ENCODE measurements around the gene PCBP2.
"Not testable (repeated sequence)": the region's sequence is repeated elsewhere in the genome, so short reads cannot be mapped to it uniquely, and the experiment has no call there.

Gene PCBP2

DNA sequence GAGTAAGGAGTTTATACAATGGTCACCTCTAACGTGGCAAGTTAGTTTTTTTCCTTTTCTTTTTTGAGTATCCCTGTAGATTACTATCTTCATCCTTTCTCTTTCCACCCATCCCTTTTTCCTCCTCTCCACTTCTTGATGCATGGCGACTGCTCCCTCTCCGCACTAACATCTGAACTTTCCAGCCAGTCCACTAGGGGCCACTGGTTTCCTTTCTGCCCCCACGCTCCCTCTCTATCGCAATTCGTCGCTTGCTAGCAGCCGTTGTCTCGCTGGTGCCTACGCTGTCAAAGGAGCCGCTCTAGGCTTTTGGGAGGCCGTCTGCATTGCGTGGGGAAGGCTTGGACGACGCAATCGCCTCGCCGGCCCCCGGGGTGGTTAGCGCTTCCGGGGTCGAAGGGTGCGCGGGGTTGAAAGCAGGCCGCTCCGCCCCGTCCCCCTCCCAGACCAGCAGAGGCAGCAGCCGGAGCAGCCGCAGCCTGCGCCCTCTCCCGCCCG lies at the start of gene PCBP2:
TSS of gene PCBP2 (plus strand) at position 442 of the 498 bp plus-strand sequence. CDS start 2,699 bp downstream, outside the sequence.
- in situ Hi-C loops (cut with MboI; ENCODE audit: low sequenced_read_pairs) = loop anchor here (25.0 kb wide), 1 partner anchor 414 kb away; no protein-coding TSS in a partner anchor

DNA sequence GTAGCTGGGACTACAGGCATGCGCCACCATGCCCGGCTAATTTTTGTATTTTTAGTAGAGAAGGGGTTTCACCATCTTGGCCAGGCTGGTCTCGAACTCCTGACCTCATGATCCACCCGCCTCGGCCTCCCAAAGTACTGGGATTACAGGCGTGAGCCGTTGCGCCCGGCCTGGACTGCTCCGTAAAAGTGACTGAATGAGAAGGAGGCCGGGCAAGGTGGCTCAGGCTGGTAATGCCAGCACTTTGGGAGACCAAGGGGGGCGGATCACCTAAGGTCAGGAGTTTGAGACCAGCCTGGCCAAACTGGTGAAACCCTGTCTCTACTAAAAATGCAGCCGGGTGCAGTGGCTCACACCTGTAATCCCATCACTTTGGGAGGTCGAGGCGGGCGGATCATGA lies 49.6 kb upstream of the PCBP2 start:
- in situ Hi-C loops (cut with MboI; ENCODE audit: low sequenced_read_pairs) = not testable (repeated sequence)

DNA sequence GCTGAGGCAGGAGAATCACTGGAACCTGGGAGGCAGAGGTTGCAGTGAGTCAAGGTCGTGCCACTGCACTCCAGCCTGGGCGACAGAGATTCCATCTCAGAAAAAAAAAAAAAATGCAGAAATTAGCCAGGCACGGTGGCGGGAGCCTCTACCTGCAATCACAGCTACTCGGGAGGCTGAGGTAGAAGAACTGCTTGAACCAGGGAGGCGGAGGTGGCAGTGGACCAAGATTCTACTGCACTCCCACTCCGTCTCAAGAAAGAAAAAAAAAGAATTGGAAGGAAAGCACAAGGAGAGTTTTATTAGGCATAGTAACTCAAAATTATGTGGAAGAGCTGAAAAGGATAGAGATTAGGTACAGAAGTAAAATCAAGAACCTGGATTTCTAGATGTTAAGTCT lies 49.0 kb upstream of the PCBP2 start:
- in situ Hi-C loops (cut with MboI; ENCODE audit: low sequenced_read_pairs) = no loop called here

DNA sequence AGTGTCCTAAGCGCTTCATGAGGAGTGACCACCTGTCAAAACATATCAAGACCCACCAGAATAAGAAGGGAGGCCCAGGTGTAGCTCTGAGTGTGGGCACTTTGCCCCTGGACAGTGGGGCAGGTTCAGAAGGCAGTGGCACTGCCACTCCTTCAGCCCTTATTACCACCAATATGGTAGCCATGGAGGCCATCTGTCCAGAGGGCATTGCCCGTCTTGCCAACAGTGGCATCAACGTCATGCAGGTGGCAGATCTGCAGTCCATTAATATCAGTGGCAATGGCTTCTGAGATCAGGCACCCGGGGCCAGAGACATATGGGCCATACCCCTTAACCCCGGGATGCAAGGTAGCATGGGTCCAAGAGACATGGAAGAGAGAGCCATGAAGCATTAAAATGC lies 41.0 kb upstream of the PCBP2 start:
- in situ Hi-C loops (cut with MboI; ENCODE audit: low sequenced_read_pairs) = no loop called here

DNA sequence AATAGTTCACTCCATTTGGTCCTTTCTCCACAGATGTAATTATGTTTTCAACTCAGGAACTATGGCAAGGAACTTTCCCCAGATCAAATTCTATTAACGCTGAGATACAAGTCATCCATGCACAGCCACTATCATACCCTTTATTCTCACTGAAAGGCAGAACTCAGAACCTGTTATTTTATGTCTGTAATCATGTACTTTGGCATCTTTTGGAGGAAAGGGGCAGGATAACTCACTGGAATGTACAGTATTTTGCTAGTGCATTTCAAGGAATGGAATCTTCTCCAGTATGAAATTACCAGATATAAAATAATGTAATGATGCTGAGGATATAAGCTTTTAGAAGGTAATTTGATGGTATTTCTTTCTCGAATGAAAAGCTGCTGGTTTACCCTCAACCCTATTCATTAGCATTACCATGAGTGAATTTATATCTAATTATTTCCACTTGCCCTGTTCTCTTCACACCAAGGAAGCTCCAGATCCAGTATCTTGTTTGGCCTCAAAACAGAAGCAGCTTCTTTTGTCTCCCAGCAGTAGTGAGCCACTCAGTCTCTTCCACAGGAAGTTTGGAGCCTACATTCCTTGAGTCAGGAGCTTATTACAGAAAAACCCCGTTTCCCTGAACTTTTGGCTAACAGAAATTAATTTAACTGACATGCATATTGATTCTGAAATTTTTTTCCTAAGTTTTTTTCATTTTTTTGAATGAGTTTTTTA lies 38.3 kb upstream of the PCBP2 start:
- in situ Hi-C loops (cut with MboI; ENCODE audit: low sequenced_read_pairs) = no loop called here

DNA sequence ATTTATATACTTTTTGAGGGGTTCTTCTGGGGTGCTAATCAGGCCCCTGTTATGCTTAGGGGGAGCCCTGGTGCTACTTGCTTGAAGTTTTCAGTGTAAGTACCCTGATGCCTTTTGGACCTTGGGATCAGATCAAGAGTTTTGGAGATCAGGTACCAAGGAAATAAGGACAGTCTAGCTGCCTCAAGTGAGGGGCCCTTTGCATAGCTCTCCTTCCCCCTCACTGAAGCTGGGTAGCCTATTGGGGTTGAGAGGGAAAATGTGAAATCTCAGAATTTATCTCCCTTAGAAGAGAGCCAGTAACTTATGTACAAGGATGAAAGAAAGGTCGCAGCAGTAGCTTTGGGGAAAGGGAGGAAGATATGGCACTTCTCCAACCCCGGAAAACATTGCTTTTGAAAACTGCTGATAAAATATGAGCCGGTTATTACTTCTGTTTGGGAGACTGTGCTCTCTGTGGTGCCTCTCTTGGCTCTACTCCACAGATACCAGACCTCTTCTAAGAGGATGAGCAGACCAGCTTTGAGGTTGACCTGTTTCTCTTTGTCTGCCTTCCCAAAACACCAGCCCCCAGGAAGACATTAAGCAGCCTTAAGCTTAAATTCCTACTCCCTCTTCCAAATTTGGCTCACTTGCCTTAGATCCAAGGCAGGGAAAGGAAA lies 37.0 kb upstream of the PCBP2 start:
- in situ Hi-C loops (cut with MboI; ENCODE audit: low sequenced_read_pairs) = no loop called here

DNA sequence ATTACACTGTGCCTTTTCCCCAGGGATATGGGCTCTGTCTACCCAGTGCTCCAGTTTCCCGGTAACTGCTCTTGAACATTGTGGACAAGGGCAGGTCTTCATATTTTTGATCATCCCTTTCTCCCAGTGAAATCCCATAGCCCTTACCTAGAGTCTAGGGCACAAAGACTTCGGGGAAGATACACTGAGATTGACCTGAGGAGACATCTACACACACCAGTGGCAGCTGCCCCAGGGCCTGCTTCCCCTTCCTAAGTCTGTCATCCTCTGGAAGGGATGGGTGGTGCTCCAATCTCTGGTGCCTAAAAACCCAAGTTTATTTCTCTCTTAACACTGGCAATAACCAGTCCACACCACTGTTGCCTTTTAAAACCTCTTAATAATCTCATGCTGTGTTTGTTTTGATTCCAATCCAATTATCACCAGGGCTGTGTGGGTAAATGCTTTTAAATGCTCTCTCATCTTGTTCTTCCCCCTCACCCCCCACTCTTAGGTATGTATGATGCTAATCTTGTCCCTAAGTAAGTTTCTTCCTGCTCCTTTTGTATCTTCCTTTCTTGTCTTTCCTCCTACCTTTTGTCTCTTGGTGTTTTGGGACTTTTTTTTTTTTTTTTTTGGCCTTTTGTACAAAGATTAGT lies 36.0 kb upstream of the PCBP2 start:
- in situ Hi-C loops (cut with MboI; ENCODE audit: low sequenced_read_pairs) = not testable (repeated sequence)

DNA sequence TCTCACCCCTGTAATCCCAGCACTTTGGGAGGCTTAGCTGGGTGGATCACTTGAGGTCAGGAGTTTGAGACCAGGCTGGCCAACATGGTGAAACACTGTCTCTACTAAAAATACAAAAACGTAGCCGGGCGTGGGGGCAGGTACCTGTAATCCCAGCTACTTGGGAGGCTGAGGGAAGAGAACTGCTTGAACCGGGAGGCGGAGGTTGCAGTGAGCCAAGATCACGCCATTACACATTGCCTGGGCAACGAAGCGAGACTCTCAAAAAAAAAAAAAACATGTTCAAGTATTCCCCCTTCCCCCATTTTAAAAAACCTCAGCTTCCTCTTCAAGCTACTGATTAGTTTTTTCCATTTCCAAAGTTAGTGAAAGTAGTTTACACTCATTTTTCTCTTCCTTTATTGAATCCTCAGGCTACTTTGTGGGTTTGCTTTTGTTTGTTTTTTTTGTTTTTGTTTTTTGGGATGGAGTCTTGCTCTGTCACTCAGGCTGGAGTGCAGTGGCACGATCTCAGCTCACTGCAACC lies 34.5 kb upstream of the PCBP2 start:
- in situ Hi-C loops (cut with MboI; ENCODE audit: low sequenced_read_pairs) = not testable (repeated sequence)

DNA sequence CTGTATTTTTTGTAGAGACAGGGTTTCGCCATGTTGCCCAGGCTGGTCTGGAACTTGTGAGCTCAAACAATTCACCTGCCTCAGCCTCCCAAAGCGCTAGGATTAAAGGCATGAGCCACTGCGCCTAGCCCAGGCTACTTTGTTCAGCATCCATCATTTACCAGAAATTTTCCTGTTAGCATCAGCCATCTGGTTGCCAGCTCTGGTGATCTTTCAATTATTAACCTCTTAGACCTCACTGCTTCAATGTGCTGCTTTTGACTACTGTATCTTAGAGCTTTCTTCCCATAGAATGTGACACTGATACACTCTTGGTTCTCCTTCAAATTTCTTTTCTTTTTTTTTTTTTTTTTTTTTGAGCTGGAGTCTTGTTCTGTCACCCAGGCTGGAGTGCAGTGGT lies 33.7 kb upstream of the PCBP2 start:
- in situ Hi-C loops (cut with MboI; ENCODE audit: low sequenced_read_pairs) = no loop called here

DNA sequence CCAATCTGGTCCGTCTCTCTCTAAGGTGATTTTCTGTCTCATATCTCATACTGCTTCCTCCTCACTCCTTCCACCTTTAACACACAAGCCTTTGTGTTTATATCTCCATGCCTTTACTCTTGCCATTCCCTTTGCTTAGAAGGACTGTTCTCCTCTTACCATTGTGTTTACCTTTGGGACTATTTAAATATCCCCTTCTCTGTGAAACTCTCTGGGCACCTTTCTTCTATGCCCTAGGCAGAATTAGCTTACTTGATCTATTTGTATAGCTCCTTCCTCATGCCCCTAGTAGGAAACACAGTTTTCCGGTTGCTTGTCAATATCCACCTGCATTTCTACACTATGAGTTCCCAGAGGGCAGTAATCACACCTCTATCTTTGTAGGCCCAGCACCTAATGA lies 32.1 kb upstream of the PCBP2 start:
- in situ Hi-C loops (cut with MboI; ENCODE audit: low sequenced_read_pairs) = loop anchor here (10.0 kb wide), 1 partner anchor 65 kb away; no protein-coding TSS in a partner anchor

DNA sequence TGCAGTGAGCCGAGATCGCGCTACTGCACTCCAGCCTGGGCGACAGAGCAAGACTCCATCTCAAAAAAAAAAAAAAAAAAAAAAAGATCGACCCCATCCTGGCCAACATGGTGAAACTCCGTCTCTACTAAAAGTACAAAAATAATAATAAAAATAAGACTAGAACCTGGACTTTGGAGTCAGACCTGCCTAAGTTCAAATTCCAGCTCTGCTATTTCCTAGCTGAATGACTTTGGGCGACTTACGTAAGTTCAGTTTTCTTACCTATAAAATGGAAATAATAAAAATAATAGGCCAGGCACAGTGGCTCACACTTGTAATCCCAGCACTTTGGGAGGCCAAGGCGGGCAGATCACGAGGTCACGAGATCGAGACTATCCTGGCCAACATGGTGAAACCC lies 29.7 kb upstream of the PCBP2 start:
- in situ Hi-C loops (cut with MboI; ENCODE audit: low sequenced_read_pairs) = loop anchor here (10.0 kb wide), 1 partner anchor 67 kb away; no protein-coding TSS in a partner anchor

DNA sequence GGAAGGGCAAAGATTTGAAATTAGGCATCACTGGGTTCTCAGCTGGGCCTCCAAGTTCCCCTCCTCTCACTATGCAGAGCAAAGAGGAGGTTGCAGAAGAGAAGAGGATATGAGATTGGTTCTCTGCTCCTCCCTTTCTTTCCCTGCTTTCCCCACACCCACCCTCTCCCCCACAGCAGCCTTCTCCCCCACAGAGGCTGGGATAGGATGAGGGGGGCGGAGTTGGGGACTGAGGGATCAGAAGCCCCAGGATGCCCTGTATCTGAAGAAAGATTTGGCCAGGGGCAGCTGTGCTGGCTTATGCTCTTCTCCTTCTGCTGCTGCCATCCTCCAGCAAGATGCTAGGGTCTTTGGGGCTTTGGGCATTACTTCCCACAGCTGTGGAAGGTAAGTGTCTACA lies 28.3 kb upstream of the PCBP2 start, which contains the start of gene AMHR2:
TSS of gene AMHR2 (plus strand) at position 259 of the 400 bp plus-strand sequence. CDS start at position 339, 80 bp downstream.
- in situ Hi-C loops (cut with MboI; ENCODE audit: low sequenced_read_pairs) = loop anchor here (10.0 kb wide), 1 partner anchor 69 kb away; no protein-coding TSS in a partner anchor

DNA sequence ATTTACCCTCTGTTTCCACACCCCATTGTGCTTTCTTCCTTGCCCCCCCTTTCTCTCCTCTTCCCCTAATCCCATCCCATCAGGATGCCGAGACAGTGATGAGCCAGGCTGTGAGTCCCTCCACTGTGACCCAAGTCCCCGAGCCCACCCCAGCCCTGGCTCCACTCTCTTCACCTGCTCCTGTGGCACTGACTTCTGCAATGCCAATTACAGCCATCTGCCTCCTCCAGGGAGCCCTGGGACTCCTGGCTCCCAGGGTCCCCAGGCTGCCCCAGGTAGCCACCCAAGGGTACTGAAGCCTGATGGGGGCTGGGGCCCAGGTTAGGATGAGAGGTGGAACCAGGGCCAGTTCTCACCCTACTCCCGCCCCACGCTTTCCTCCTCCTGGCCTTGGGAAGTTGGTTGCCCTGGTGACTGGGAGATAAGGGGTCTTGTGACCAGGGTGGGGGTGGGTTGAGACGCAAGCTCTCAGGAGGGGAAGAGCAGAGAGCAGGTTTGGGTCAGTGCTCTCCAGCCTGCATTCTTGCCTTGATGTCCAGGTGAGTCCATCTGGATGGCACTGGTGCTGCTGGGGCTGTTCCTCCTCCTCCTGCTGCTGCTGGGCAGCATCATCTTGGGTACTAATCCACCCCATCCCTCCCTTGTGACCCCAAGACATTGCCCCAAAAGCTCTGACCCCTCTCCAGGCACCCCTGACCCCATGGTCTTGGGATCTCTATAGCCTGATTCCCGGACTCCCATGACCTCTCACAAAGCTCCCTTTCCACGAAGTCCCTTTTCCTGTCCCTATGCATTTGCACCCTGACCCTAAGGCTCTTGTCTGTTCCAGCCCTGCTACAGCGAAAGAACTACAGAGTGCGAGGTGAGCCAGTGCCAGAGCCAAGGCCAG lies 27.0 kb upstream of the PCBP2 start:
- in situ Hi-C loops (cut with MboI; ENCODE audit: low sequenced_read_pairs) = loop anchor here (10.0 kb wide), 1 partner anchor 70 kb away; no protein-coding TSS in a partner anchor

DNA sequence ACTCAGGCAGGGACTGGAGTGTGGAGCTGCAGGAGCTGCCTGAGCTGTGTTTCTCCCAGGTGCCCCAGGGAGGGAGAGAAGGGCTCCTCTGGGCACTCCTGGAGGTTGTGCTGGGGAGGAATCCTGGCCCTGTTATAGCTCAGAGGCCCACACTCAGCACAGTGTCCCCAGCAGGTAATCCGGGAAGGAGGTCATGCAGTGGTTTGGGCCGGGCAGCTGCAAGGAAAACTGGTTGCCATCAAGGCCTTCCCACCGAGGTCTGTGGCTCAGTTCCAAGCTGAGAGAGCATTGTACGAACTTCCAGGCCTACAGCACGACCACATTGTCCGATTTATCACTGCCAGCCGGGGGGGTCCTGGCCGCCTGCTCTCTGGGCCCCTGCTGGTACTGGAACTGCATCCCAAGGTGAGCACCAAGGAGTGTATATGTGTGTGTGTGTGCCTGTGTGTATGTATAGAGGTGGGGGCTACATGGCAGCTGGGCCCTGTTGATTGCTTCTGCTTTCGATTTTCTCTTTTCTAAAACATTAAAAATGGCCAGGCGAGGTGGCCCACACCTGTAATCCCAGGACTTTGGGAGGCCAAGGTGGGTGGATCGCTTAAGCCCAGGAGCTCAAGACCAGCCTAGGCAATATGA lies 26.3 kb upstream of the PCBP2 start:
- in situ Hi-C loops (cut with MboI; ENCODE audit: low sequenced_read_pairs) = loop anchor here (10.0 kb wide), 1 partner anchor 71 kb away; no protein-coding TSS in a partner anchor

DNA sequence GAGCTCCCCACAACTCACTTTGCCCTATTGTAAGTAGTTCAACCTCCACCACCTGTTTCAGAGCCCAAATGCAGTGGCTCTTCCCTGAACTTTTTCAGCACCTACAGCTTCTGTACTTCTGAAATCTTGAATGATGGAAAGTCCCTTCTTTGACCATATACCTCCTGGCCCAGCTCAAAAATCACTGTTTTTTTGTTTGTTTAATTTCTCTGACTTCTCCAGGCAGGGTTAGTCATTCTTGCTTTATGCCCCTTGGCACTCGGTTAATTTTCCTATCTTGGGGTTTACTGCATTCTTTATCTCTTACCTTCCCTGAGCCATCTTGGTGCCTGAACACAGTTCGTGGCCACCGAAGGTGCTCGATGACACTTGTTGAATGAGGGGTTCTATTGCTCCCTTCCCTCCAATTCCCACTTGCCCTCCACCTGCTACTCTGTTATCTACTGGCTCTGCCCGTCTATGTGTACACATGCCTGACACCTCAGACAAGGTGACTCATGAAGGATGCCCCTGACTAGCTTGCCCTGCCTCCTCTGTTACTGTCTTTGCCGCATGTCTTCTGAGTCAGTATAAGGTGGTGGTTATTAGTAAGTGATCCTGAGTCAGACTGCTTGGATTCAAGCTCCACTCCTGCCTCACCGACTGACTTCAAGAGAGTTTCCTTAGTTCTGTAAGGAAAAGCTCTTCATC lies 23.9 kb upstream of the PCBP2 start:
- in situ Hi-C loops (cut with MboI; ENCODE audit: low sequenced_read_pairs) = loop anchor here (10.0 kb wide), 1 partner anchor 73 kb away; no protein-coding TSS in a partner anchor

DNA sequence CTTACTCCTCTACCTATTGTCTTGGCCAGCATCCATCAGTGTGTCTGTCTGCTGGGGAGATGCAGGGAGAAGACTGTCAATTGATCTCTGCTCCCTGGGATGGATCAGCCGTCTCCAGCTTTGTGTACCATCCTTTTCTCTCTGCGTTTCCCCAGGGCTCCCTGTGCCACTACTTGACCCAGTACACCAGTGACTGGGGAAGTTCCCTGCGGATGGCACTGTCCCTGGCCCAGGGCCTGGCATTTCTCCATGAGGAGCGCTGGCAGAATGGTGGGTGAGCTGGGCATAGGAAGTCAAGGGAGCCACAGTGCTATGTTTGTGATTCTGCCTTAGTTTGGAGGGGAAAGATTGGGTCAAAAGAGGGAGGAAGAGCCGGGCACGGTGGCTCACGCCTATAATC lies 23.2 kb upstream of the PCBP2 start:
- in situ Hi-C loops (cut with MboI; ENCODE audit: low sequenced_read_pairs) = loop anchor here (10.0 kb wide), 1 partner anchor 74 kb away; no protein-coding TSS in a partner anchor

DNA sequence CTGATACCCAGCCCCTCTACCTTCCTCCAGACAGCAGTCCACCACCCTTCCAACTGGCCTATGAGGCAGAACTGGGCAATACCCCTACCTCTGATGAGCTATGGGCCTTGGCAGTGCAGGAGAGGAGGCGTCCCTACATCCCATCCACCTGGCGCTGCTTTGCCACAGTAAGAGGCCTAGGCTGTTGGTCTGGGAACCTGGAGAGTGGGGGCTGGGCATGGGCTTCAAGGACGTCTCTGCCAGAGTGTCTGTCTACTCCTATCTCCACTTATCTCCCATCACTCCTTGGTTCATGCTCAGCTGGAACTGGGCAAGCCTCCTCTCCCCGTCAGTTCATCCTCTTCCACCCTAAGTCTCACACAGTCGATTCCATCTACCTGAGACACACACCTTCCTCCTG lies 21.8 kb upstream of the PCBP2 start:
- in situ Hi-C loops (cut with MboI; ENCODE audit: low sequenced_read_pairs) = no loop called here

DNA sequence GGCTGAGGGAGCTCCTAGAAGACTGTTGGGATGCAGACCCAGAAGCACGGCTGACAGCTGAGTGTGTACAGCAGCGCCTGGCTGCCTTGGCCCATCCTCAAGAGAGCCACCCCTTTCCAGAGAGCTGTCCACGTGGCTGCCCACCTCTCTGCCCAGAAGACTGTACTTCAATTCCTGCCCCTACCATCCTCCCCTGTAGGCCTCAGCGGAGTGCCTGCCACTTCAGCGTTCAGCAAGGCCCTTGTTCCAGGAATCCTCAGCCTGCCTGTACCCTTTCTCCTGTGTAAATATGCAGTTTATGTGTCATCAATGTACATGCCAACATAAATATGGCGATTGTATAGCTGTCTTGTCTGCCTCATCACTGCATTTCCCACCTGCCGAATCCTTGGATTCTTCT lies 20.7 kb upstream of the PCBP2 start:
- in situ Hi-C loops (cut with MboI; ENCODE audit: low sequenced_read_pairs) = no loop called here

DNA sequence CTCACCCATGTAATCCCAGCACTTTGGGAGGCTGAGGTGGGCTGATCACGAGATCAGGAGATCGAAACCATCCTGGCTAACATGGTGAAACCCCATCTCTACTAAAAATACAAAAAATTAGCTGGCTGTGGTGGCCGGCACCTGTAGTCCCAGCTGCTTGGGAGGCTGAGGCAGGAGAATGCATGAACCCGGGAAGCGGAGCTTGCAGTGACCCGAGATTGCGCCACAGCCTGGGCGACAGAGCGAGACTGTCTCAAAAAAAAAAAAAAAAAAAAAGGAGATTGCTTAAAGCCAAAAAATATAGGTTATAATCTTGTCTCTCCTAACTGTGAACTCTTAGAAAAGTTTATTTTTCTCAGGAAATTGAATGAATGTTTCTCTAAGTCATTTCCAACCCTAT lies 16.6 kb upstream of the PCBP2 start:
- in situ Hi-C loops (cut with MboI; ENCODE audit: low sequenced_read_pairs) = not testable (repeated sequence)
